Tibial artery (tissue), 4 donors: Measurements from ENCODE around the gene LRRC7.

Source experiments
- DNase-seq, 2 donors: peaks; one replicate each; pipeline ENCODE4 v3.0.0-alpha.2; 2019
- H3K27ac ChIP-seq, 2 donors: fragments of 200-600 bp; sonication (generic) in 1 of 2; 1 replicate in 1 of 2; 2 replicates in 1 of 2; pipeline ENCODE4 v1.5.1; 2018 to 2019; ENCODE audit warnings: mild to moderate bottlenecking in 1 of 2
- H3K27me3 ChIP-seq, 2 donors: fragments of 200-600 bp; sonication (generic) in 1 of 2; one replicate each; pipeline versions ENCODE4 v1.5.1 to v1.6.0; 2016 to 2019
- H3K36me3 ChIP-seq, 3 donors: fragments of 200-600 bp; sonication (generic) in 2 of 3; one replicate each; pipeline ENCODE4 v1.5.1; 2016 to 2019; ENCODE audit warnings: mild to moderate bottlenecking in 2 of 3
- H3K4me1 ChIP-seq, 4 donors: fragments of 200-600 bp; sonication (generic) in 2 of 4; 1 replicate in 3 of 4; 2 replicates in 1 of 4; pipeline ENCODE4 v1.5.1; 2016 to 2019
- H3K4me3 ChIP-seq, 2 donors: fragments of 200-600 bp; sonication (generic) in 1 of 2; 1 replicate in 1 of 2; 2 replicates in 1 of 2; pipeline ENCODE4 v1.5.1; 2018 to 2019; ENCODE audit warnings: mild to moderate bottlenecking in 2 of 2
- H3K9me3 ChIP-seq, 3 donors: fragments of 200-600 bp; sonication (generic) in 1 of 3; one replicate each; pipeline ENCODE4 v1.5.1; 2016 to 2019
- intact Hi-C: fragments of 100-400 bp; cut with DNase I; formaldehyde crosslinking; loops from one replicate; pipeline ENCODE4 v1.15.0; 2023; ENCODE audit warnings: low total_unique reads
- TF ChIP-seq, protein P1 (sequence below), 2 experiments: fragments of 200-600 bp in 1 of 2; fragments of 450-650 bp in 1 of 2; IDR thresholded peaks; one replicate each; pipeline ENCODE4 v1.5.1; 2017 to 2019; ENCODE audit warnings: antibody characterized with exemption in 2 of 2, mild to moderate bottlenecking in 1 of 2, moderate library complexity in 1 of 2

LRRC7 gene

DNA sequence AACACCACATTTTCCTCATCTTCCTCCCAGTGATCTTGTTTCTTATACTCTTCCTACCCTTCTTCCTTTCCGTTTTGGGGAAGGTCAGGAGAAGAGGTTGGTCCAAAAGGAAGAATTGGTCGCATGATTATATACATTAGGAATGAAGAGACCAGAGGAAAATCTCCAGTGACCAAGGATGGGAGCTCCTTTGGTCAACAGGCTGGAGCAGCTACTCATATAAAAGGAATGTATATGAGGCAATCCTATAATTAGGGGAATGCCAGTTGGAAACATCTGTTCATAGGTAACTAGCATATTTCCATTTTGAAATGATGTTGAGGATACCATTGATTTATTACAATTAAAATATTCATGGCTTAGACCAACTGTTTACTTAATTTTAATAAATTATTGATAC, 523.2 kb downstream of the LRRC7 start:
- Histone ChIP-seq H3K27ac (no peak overlapping the region), H3K4me1 (no peaks in the 10 kb centered on the region), H3K27me3 (no peaks in the 10 kb centered on the region), H3K9me3 (no peaks in the 10 kb centered on the region), H3K36me3 (no peaks in the 10 kb centered on the region), H3K4me3 (no peak overlapping the region)
- DNase-seq = no peak
- intact Hi-C loops = no loop called here
- TF ChIP-seq, protein P1, sequence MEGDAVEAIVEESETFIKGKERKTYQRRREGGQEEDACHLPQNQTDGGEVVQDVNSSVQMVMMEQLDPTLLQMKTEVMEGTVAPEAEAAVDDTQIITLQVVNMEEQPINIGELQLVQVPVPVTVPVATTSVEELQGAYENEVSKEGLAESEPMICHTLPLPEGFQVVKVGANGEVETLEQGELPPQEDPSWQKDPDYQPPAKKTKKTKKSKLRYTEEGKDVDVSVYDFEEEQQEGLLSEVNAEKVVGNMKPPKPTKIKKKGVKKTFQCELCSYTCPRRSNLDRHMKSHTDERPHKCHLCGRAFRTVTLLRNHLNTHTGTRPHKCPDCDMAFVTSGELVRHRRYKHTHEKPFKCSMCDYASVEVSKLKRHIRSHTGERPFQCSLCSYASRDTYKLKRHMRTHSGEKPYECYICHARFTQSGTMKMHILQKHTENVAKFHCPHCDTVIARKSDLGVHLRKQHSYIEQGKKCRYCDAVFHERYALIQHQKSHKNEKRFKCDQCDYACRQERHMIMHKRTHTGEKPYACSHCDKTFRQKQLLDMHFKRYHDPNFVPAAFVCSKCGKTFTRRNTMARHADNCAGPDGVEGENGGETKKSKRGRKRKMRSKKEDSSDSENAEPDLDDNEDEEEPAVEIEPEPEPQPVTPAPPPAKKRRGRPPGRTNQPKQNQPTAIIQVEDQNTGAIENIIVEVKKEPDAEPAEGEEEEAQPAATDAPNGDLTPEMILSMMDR (IDR thresholded peaks at IDR 0.05) = no peak

DNA sequence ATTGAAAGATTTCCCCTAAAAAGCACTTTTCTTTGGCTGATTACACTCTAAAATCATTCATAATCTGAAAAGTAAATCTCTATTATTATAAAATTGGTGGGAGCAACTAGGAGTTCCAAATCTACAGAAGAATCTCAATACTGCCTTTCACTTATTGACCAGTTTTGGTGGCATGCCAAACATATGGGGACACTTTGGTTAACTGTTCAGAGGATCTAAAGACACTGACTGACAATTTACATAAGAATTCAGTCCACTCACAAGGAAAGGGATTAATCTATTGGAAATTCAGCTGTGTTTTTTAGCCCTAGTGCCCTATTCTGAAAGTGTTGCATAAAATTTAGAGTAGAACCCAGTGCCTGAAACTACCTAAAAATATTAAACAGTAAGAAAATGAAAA, 524.1 kb downstream of the LRRC7 start:
- no peak for DNase-seq
- Histone ChIP-seq H3K27me3 (no peaks in the 10 kb centered on the region), H3K4me3 (no peak overlapping the region), H3K36me3 (no peaks in the 10 kb centered on the region), H3K4me1 (no peaks in the 10 kb centered on the region), H3K27ac (no peak overlapping the region), H3K9me3 (no peaks in the 10 kb centered on the region)
- TF ChIP-seq, protein P1 (IDR thresholded peaks at IDR 0.05) = no peak
- intact Hi-C loops = no loop called here

DNA sequence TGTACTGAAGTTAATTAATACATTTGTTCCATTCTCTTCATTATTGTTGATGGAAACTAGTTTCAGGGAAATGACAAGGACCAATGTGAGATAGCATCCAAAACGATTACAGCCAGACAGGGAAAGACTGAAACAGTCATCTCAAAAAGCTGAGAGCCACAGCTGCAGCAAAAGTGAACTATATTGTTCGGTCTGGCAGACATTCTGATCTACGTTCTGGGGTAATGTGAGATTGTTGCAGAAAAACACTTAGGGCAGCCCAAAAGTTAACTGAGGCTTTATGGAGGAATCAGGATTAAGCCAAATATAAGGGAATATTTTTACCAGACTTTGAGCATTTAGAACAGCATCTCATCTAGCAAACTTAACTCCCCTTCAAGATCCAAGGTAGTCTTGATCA, 524.8 kb downstream of the LRRC7 start:
- intact Hi-C loops = no loop called here
- no peak for DNase-seq
- no peak overlapping the region for H3K27ac ChIP-seq
- no peaks in the 10 kb centered on the region for H3K36me3 ChIP-seq
- H3K4me3 ChIP-seq = no peak overlapping the region
- TF ChIP-seq, protein P1 (IDR thresholded peaks at IDR 0.05) = no peak
- no peaks in the 10 kb centered on the region for H3K4me1 ChIP-seq
- H3K27me3 ChIP-seq = no peaks in the 10 kb centered on the region
- no peaks in the 10 kb centered on the region for H3K9me3 ChIP-seq

DNA sequence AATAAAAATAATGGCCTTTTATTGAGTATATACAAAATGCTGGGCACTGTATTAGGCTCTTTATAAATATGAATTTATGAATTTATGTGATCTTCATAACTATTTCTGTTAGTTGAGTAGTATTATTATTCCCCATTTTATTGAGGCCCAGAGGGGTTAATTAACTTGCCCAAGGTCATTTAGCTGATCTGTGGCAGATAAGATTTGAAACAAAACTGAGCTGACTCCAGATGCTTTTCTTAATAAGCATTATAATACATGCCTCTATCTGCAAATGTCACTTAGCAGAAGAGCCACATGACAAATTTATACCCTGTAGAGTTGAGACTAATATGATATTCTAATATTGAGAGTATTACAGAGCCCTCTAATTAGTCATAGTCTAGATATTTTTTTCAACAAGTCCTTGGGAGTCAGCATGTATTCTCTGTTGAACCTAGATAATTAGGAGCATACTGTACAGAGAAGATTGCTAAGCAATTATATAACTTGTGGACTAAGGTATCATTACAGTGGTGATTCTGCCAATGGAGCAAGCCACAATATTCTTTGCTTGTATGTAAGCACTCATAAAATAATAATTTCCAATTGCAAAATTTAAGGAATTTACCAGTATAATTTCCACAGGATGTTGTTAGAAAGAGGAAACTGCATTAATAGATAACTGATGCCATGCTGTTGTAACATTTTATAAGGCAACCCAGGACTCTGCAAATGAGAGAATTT, 525.7 kb downstream of the LRRC7 start:
- Histone ChIP-seq H3K9me3 (no peaks in the 10 kb centered on the region), H3K36me3 (no peaks in the 10 kb centered on the region), H3K27me3 (no peaks in the 10 kb centered on the region), H3K4me3 (no peak overlapping the region), H3K4me1 (no peaks in the 10 kb centered on the region), H3K27ac (no peak overlapping the region)
- intact Hi-C loops = no loop called here
- TF ChIP-seq, protein P1 (IDR thresholded peaks at IDR 0.05) = no peak
- DNase-seq = no peak

DNA sequence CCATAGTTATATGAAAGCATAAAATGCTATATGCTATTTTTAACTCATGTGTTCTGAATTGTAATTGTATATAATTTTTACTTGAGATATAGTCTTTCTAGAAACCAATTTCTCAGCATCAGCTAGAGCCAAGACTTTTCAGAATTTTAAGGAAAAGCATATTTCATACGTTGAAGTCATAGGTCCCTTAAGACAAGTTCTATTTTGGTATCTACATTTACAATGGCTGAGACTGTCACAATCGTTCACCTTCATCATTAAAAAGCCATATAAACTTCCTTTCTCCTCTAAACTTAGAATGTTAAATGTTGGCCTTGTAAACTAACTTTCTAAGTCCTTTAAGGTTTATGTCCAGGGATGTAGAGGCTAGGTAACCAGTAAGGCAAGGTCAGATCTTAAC, 533.5 kb downstream of the LRRC7 start:
- no peak overlapping the region for H3K4me3 ChIP-seq
- DNase-seq = no peak
- intact Hi-C loops = no loop called here
- H3K9me3 ChIP-seq = no peaks in the 10 kb centered on the region
- H3K27ac ChIP-seq = no peak overlapping the region
- TF ChIP-seq, protein P1 (IDR thresholded peaks at IDR 0.05) = no peak
- H3K4me1 ChIP-seq = no peaks in the 10 kb centered on the region
- no peaks in the 10 kb centered on the region for H3K36me3 ChIP-seq
- no peaks in the 10 kb centered on the region for H3K27me3 ChIP-seq

DNA sequence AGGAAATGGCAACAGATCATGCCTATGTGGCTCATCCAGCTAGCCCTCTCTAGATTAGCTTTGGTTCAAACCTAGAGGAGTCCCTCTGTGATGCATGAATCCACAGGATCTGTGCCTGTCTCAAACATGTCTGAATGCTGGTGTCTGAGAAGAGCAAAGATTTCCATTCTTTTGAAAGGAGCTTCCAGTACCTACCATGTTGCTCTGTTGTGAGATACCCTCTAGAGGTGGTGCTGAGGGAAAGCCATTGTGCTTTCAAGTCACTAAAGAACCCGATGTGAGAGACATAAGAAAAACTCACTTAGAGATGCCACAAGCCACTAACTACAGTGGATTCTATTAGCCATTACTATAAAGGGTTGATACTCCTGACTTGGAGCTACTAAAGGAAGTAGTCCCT, 534.1 kb downstream of the LRRC7 start:
- no peak for DNase-seq
- TF ChIP-seq, protein P1 (IDR thresholded peaks at IDR 0.05) = no peak
- H3K27ac ChIP-seq = no peak overlapping the region
- no peaks in the 10 kb centered on the region for H3K36me3 ChIP-seq
- H3K4me1 ChIP-seq = no peaks in the 10 kb centered on the region
- H3K4me3 ChIP-seq = no peak overlapping the region
- intact Hi-C loops = no loop called here
- no peaks in the 10 kb centered on the region for H3K27me3 ChIP-seq
- H3K9me3 ChIP-seq = no peaks in the 10 kb centered on the region
